Lung (tissue), 12 donors: ENCODE results near the gene ASTN2. TPM values are rescaled to one million over a fixed set of nuclear protein-coding genes. Genes with fewer than 3 reads are reported as not detected.

Experiments
- ATAC-seq: fragments of 200-7000 bp; cut with Tn5 transposase; one replicate; pipeline ENCODE4 v1.9.1; 2020; ENCODE audit warnings: moderate number of reproducible peaks; ENCODE audit not compliant: insufficient read depth, low FRiP score
- DNase-seq, 3 donors: peaks; one replicate each; pipeline ENCODE4 v3.0.0-alpha.2; 2013 to 2017
- H3K27ac ChIP-seq, 2 donors: one replicate each; pipeline ENCODE4 v1.5.1; 2013; ENCODE audit warnings: mild to moderate bottlenecking in 2 of 2, moderate library complexity in 2 of 2, control low read depth in 1 of 2, inconsistent platforms in 1 of 2, low read depth in 1 of 2, low read length in 1 of 2
- H3K27me3 ChIP-seq, 3 donors: one replicate each; pipeline ENCODE4 v1.5.1; 2013; ENCODE audit warnings: low read length in 2 of 3; ENCODE audit not compliant: control insufficient read depth in 3 of 3, insufficient read depth in 3 of 3
- H3K36me3 ChIP-seq, 4 donors: one replicate each; pipeline ENCODE4 v1.5.1; 2013; ENCODE audit warnings: low read length in 4 of 4, mild to moderate bottlenecking in 1 of 4, moderate library complexity in 1 of 4; ENCODE audit not compliant: control insufficient read depth in 4 of 4, insufficient read depth in 4 of 4
- H3K4me1 ChIP-seq, 5 donors: one replicate each; pipeline ENCODE4 v1.5.1; 2013; ENCODE audit warnings: low read length in 5 of 5, mild to moderate bottlenecking in 2 of 5, moderate library complexity in 1 of 5; ENCODE audit not compliant: control insufficient read depth in 5 of 5, insufficient read depth in 5 of 5
- H3K4me3 ChIP-seq: one replicate; pipeline ENCODE4 v1.5.1; 2013; ENCODE audit warnings: mild to moderate bottlenecking, control low read depth, moderate library complexity
- H3K9ac ChIP-seq, 2 donors: one replicate each; pipeline ENCODE4 v1.5.1; 2013; ENCODE audit warnings: low read length in 2 of 2, control low read depth in 1 of 2; ENCODE audit not compliant: insufficient read depth in 1 of 2
- H3K9me3 ChIP-seq, 4 donors: one replicate each; pipeline ENCODE4 v1.5.1; 2013; ENCODE audit warnings: low read length in 3 of 4, mild to moderate bottlenecking in 1 of 4, moderate library complexity in 1 of 4; ENCODE audit not compliant: control insufficient read depth in 4 of 4, insufficient read depth in 3 of 4
- CTCF ChIP-seq: IDR thresholded peaks from 2 replicates; pipeline ENCODE4 v1.5.1; 2012; ENCODE audit warnings: mild to moderate bottlenecking; ENCODE audit errors: control extremely low read depth, extremely low read depth
- WGBS, 2 donors: extraction: QIAGEN DNeasy Blood & Tissue Kit; methylation state at CpG; one replicate each; pipeline ENCODE4 v1.1.7; 2013; 5-methylcytosine and 5-hydroxymethylcytosine counted together
- polyA plus RNA-seq, 2 donors: library from polyadenylated mRNA; stranded (reverse); fragments of 200-250 nt; gene quantifications; one replicate each; pipeline ENCODE4 v1.2.1, GENCODE V29; 2013
- total RNA-seq, 2 donors: library from RNA; depleted of rRNA in 1 of 2; stranded (reverse); fragments of >200 nt in 1 of 2; gene quantifications; one replicate each; pipeline ENCODE4 v1.2.1, GENCODE V29; 2014 to 2021
- donor health status: control.
- donor health status: control.
- donor health status: Bipolar disorder and iron deficiency.
- donor health status: healthy.
- donor health status: DM: yes; HTN: yes; CAD: no.

ASTN2 gene
- total and polyA plus RNA-seq, 4 donors, result 1.4 to 7.0 (median 3.3) TPM

DNA sequence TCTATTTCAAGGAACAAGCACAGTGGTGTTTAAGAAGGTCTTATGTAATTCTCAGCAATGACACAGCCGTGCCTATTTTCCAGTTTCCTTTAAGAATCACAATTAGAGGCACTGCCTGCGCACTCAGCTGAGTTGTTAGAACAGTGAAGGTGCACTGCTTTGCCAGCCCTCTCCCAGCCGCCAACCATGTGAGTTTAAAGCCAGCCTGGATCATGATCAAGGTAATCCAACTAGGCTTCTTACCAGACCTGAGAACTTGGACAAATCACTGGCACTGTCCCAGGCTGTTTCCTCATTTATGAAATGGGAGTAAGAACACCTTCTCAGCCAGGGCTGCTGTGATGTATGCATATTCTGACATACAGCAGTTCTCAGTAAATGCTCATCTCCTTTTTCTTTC lies 99.6 kb downstream of the ASTN2 start:
- Histone ChIP-seq H3K36me3 (no peaks in the 10 kb centered on the region), H3K27me3 (no peaks in the 10 kb centered on the region), H3K27ac (no peak overlapping the region), H3K4me1 (no peaks in the 10 kb centered on the region), H3K4me3 (no peak overlapping the region), H3K9me3 (peaks cover 0 to 2% (median 0%) of the 10 kb centered on the region in 4 donors), H3K9ac (no peak overlapping the region)
- WGBS, 2 donors, result 61 to 85% methylated on average over 3 of the region's 3 CpGs
- ATAC-seq (no peak), DNase-seq (no peak)
- no peak for TF ChIP-seq CTCF

DNA sequence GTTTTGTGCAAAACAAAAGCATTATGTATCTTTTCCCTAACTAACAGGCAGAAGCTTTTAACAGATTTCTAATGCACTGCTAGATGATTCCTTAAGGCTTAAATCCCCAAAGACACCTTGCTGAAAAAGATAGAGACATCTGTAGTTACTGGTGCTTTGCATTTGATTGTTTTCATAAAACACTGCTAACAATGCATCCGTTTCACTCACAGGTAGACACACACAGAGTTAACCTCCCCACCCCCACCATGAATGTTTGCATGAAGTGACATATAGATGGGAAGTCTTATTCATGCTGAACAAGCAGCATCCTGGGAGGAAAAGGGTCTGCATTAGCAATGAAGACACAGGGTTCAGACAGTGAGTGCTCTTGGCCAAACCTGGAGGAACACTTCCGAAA lies 100.9 kb downstream of the ASTN2 start:
- H3K4me3 ChIP-seq, result no peak overlapping the region
- DNase-seq (no peak), ATAC-seq (no peak)
- 56 to 74% methylated on average over 2 of the region's 2 CpGs for WGBS, 2 donors
- H3K36me3 ChIP-seq, result no peaks in the 10 kb centered on the region
- no peak overlapping the region for H3K9ac ChIP-seq
- H3K9me3 ChIP-seq, result peaks cover 0 to 2% (median 0%) of the 10 kb centered on the region in 4 donors
- no peak overlapping the region for H3K27ac ChIP-seq
- no peaks in the 10 kb centered on the region for H3K27me3 ChIP-seq
- H3K4me1 ChIP-seq, result no peaks in the 10 kb centered on the region
- no peak for TF ChIP-seq CTCF

DNA sequence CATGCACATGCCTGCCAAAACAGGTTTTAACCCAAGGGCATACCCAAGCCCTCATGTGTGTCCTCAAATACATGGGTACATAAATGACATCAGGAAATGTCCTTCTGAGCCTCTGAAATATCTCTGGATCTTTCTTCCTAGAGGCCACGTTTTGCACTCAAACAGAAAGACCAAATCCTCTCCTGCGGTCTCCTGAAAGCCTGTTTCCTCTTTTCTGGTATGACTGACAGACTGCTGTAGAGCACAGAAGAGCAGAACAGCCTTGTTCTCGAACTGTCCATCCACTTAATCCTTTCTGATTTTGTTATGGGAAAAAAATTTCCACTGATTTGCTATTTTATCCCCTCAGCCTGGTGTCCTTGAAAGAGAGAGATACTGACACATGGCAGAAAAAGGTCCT lies 107.2 kb downstream of the ASTN2 start:
- H3K9me3 ChIP-seq, result peaks cover 0 to 2% (median 0%) of the 10 kb centered on the region in 4 donors
- no peaks in the 10 kb centered on the region for H3K27me3 ChIP-seq
- H3K4me1 ChIP-seq, result no peaks in the 10 kb centered on the region
- TF ChIP-seq CTCF, result no peak
- no peak overlapping the region for H3K27ac ChIP-seq
- H3K36me3 ChIP-seq, result no peaks in the 10 kb centered on the region
- WGBS, 2 donors, result 34 to 47% methylated on average over 3 of the region's 3 CpGs
- ATAC-seq (no peak), DNase-seq (no peak)
- H3K9ac ChIP-seq, result no peak overlapping the region
- no peak overlapping the region for H3K4me3 ChIP-seq

DNA sequence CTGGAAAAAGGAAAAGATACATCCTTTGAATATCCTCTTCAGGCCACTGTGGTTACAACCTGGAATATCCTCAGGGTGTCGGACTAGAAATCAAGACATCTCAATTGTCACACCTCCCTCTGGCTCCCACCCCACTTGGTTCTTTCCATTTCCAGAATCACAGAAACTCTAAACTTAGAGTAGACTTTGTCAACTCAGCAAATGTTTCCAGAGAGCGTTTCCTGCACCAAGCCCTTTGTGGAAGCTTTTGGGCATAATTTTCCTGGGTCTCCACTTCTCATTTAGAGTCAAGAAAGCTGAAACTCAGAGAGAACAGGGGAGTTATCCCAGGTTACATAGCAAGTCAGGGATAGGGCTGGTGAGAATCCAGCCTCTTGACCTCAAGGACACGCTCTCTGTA lies 108.8 kb downstream of the ASTN2 start:
- no peak for TF ChIP-seq CTCF
- H3K27me3 ChIP-seq, result no peaks in the 10 kb centered on the region
- peaks cover 0 to 2% (median 0%) of the 10 kb centered on the region in 4 donors for H3K9me3 ChIP-seq
- no peaks in the 10 kb centered on the region for H3K4me1 ChIP-seq
- no peak overlapping the region for H3K27ac ChIP-seq
- ATAC-seq (no peak), DNase-seq (no peak)
- no peak overlapping the region for H3K4me3 ChIP-seq
- no peak overlapping the region for H3K9ac ChIP-seq
- no peaks in the 10 kb centered on the region for H3K36me3 ChIP-seq
- 79 to 87% methylated on average over 3 of the region's 3 CpGs for WGBS, 2 donors
